Endodermal cell (in vitro differentiated cells): ENCODE measurements around the gene MLYCD. TPM values are rescaled to one million over a fixed set of nuclear protein-coding genes. Genes with fewer than 3 reads are reported as not detected.

Experiments
- DNase-seq: peaks from one replicate; pipeline ENCODE4 v3.0.0-alpha.2; 2017
- H3K27ac ChIP-seq: 2 replicates; pipeline ENCODE4 v1.5.1; 2013; ENCODE audit warnings: mild to moderate bottlenecking, low read depth, low read length, moderate library complexity
- H3K27me3 ChIP-seq: 2 replicates; pipeline ENCODE4 v1.6.1; 2013; ENCODE audit warnings: mild to moderate bottlenecking, low read length, moderate library complexity; ENCODE audit not compliant: insufficient read depth, control insufficient read depth, poor library complexity, severe bottlenecking
- H3K36me3 ChIP-seq: 2 replicates; pipeline ENCODE4 v1.7.0; 2013; ENCODE audit warnings: mild to moderate bottlenecking, low read length, moderate library complexity; ENCODE audit not compliant: control insufficient read depth, insufficient read depth
- H3K4me1 ChIP-seq: one replicate; pipeline ENCODE4 v1.7.0; 2013; ENCODE audit warnings: low read length; ENCODE audit not compliant: control insufficient read depth, insufficient read depth
- H3K4me3 ChIP-seq: 2 replicates; pipeline ENCODE4 v1.5.1; 2013; ENCODE audit warnings: mild to moderate bottlenecking, low read length, moderate library complexity
- H3K9ac ChIP-seq: 2 replicates; pipeline ENCODE4 v1.6.1; 2013; ENCODE audit warnings: mild to moderate bottlenecking, low read length, moderate library complexity; ENCODE audit not compliant: poor library complexity, severe bottlenecking; ENCODE audit errors: extremely low read depth
- H3K9me3 ChIP-seq: 2 replicates; pipeline ENCODE4 v1.6.1; 2013; ENCODE audit warnings: mild to moderate bottlenecking, low read length, moderate library complexity; ENCODE audit not compliant: control insufficient read depth
- H3K27ac Mint-ChIP-seq: 2 replicates; pipeline ENCODE4 v1.8.0; 2020; ENCODE audit warnings: mixed read lengths
- H3K27me3 Mint-ChIP-seq: 2 replicates; pipeline ENCODE4 v1.8.0; 2021; ENCODE audit warnings: mild to moderate bottlenecking, mixed read lengths; ENCODE audit not compliant: insufficient read depth
- H3K36me3 Mint-ChIP-seq: 2 replicates; pipeline ENCODE4 v1.8.0; 2020; ENCODE audit warnings: low read depth, mixed read lengths
- H3K4me1 Mint-ChIP-seq: 2 replicates; pipeline ENCODE4 v1.8.0; 2020; ENCODE audit warnings: mixed read lengths
- H3K4me3 Mint-ChIP-seq: 2 replicates; pipeline ENCODE4 v1.8.0; 2020; ENCODE audit warnings: mild to moderate bottlenecking, moderate library complexity, mixed read lengths
- H3K9me3 Mint-ChIP-seq: 2 replicates; pipeline ENCODE4 v1.8.0; 2020; ENCODE audit warnings: mild to moderate bottlenecking, mixed read lengths
- WGBS, 2 experiments: methylation state at CpG; one replicate each; pipeline versions ENCODE4 v1.1.5 to v1.1.7; 2013; ENCODE audit warnings: missing lambda C conversion rate in 2 of 2, mixed read lengths in 1 of 2; ENCODE audit not compliant: insufficient coverage in 1 of 2, insufficient read length in 1 of 2; 5-methylcytosine and 5-hydroxymethylcytosine counted together
- total RNA-seq, 2 donors: library from RNA; stranded (reverse); fragmentation: NEBNext Ultra II Directional in 1 of 2; extraction: Animal tissue kit (Norgen Biotek cat#: 25700) in 1 of 2; gene quantifications; 2 replicates in 1 of 2; 3 replicates in 1 of 2; pipeline ENCODE4 v1.2.1, GENCODE V29; 2021
- TF ChIP-seq, protein P1 (sequence below): fragments of 200-600 bp; sonication (generic); conservative IDR thresholded peaks from 2 replicates; pipeline ENCODE4 v1.5.0; 2021; ENCODE audit warnings: antibody characterized with exemption, mild to moderate bottlenecking

The MLYCD gene
- total RNA-seq, 2 donors from 2014 or later = 11.1 to 19.0 TPM

- no peaks in the 10 kb centered on the region for H3K9me3 ChIP-seq
- DNase-seq = no peak
- Mint-ChIP-seq H3K36me3 (no peaks in the 10 kb centered on the region), H3K4me1 (no peaks in the 10 kb centered on the region), H3K9me3 (no peaks in the 10 kb centered on the region), H3K27ac (no peak overlapping the region), H3K27me3 (peaks cover 20% of the 10 kb centered on the region), H3K4me3 (no peak overlapping the region)
- H3K9ac ChIP-seq = no peak overlapping the region
- peaks cover 13% of the 10 kb centered on the region for H3K27me3 ChIP-seq
- H3K4me1 ChIP-seq = no peaks in the 10 kb centered on the region
- H3K36me3 ChIP-seq = no peaks in the 10 kb centered on the region
- WGBS, 2 experiments = 89 to 92% methylated on average over 3 to 6 of the region's 6 CpGs
- H3K27ac ChIP-seq = no peak overlapping the region
- TF ChIP-seq, protein P1, sequence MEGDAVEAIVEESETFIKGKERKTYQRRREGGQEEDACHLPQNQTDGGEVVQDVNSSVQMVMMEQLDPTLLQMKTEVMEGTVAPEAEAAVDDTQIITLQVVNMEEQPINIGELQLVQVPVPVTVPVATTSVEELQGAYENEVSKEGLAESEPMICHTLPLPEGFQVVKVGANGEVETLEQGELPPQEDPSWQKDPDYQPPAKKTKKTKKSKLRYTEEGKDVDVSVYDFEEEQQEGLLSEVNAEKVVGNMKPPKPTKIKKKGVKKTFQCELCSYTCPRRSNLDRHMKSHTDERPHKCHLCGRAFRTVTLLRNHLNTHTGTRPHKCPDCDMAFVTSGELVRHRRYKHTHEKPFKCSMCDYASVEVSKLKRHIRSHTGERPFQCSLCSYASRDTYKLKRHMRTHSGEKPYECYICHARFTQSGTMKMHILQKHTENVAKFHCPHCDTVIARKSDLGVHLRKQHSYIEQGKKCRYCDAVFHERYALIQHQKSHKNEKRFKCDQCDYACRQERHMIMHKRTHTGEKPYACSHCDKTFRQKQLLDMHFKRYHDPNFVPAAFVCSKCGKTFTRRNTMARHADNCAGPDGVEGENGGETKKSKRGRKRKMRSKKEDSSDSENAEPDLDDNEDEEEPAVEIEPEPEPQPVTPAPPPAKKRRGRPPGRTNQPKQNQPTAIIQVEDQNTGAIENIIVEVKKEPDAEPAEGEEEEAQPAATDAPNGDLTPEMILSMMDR = no peak
- H3K4me3 ChIP-seq = no peak overlapping the region
Measured at GRCh38 chr16:83970430-83970815, 71.5 kb downstream of the MLYCD start.

DNA sequence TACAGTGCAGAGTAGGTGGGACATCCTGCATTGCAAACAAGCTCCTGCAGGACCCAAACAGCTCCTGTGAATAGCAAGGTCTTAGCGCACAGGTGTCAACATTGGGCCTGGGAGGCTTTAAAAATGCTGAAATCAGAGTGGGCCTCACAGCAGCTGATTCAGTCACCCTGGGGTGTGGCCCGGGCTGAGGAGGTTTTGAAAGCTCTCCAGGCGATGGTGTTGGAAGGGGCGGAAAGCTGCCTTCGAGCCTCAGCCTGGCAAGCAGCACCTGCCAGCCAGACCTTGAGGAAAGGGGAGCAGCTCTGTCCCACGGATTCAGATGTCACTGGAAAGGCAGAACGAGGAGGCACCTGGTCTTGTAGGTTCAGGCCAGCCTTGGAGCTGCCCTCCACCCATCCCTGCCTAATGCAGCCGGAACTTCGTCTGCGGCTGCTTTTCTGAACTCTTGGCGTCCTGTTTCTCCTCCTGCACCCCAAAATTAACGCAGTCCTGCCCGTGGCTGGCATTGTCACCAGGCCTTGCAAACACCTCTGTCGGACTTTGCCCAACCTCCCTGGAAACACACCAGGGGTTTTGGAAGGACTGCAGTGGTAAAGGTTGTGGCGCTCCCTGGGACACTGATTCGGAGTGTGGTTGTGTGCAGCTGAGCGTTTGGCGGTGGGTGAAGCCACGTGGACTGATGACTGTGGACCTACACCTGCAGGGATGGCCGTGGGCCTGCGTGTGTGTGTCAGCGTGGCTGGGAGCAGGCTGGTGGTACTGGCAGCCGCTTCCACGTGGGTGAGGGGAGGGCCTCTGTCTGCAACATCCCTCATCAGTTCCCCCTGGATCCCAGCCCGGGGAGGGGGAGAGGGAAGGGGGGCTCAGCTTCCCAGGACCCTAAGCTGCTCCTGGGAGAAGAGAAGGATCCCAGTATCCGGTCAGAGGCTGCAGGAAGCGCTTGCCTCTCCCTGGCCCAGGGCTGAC is 72.5 kb downstream of the MLYCD start:
- Histone ChIP-seq H3K4me1 (no peaks in the 10 kb centered on the region), H3K4me3 (no peak overlapping the region), H3K27ac (no peak overlapping the region), H3K9ac (no peak overlapping the region), H3K27me3 (peaks cover 13% of the 10 kb centered on the region), H3K9me3 (no peaks in the 10 kb centered on the region), H3K36me3 (no peaks in the 10 kb centered on the region)
- Mint-ChIP-seq H3K9me3 (no peaks in the 10 kb centered on the region), H3K27me3 (peaks cover 20% of the 10 kb centered on the region), H3K36me3 (no peaks in the 10 kb centered on the region), H3K4me1 (no peaks in the 10 kb centered on the region), H3K4me3 (no peak overlapping the region), H3K27ac (no peak overlapping the region)
- TF ChIP-seq, protein P1 = no peak
- WGBS, 2 experiments = 90 to 94% methylated on average over 23 to 27 of the region's 27 CpGs
- DNase-seq = no peak

DNA sequence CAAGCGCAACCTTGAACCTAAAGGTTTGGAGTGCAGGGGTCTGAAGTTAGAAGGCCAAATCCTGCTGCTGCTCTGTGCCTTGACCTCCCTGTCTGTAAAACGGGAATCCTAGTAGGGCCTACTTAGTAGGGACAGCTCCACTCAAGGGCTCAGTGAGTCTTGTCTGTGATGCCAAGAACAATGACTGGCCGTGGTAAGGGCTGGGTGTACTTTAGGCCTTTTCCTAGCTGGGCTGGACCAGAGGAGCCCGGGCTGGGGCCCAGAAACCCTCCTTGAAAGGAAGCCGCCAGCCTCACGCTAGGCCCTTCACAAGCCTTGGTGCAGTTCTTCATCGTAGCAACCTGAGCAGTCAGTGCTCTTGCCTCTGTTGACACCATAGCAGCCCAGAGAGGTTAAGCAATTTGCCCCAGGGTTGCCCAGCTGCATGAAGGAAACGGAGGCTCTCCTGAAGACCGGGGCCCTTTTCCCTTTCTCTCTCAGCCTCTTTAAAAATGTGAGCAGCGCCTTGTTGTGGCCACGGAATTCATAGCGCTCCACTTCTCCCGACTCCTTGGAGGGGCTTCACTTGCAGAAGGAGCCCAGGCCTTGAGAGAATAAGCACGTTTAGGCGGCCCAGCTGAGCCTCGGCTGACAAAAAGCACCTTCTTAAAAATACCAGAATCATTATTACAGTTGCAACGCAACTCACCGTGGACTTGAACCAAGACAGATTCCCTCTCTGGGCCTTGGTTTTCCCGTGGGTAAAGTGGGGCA is 73.5 kb downstream of the MLYCD start:
- TF ChIP-seq, protein P1 = no peak
- Histone ChIP-seq H3K27me3 (peaks cover 13% of the 10 kb centered on the region), H3K9ac (no peak overlapping the region), H3K27ac (no peak overlapping the region), H3K4me1 (no peaks in the 10 kb centered on the region), H3K9me3 (no peaks in the 10 kb centered on the region), H3K36me3 (no peaks in the 10 kb centered on the region), H3K4me3 (no peak overlapping the region)
- Mint-ChIP-seq H3K4me1 (no peaks in the 10 kb centered on the region), H3K27ac (no peak overlapping the region), H3K9me3 (no peaks in the 10 kb centered on the region), H3K27me3 (peaks cover 24% of the 10 kb centered on the region), H3K4me3 (no peak overlapping the region), H3K36me3 (no peaks in the 10 kb centered on the region)
- 92 to 93% methylated on average over 18 to 19 of the region's 19 CpGs for WGBS, 2 experiments
- DNase-seq = no peak
